ENCODE results near the gene SEMA4D.

SEMA4D gene

GRCh38 chr9:89422151-89422975, 75.5 kb downstream of the SEMA4D start:
- Histone ChIP-seq H3K79me2 (ENCODE audit: insufficient read depth, low read length) (no peaks in the 10 kb centered on the region), H3K9me2 (ENCODE audit: low read depth, low read length) (no peaks in the 10 kb centered on the region), H3K9me3 (ENCODE audit: low read length) (no peaks in the 10 kb centered on the region), H4K20me1 (ENCODE audit: insufficient read depth, low read length) (no peaks in the 10 kb centered on the region), H3K4me3 (ENCODE audit: low read depth, low read length, poor library complexity, severe bottlenecking) (no peak overlapping the region), H3K27me3 (ENCODE audit: insufficient read depth, low read length) (no peaks in the 10 kb centered on the region; the same call in 1 of the 2 replicates), H3F3A (ENCODE audit: insufficient read depth, low read length) (no peaks in the 10 kb centered on the region), H2AFZ (ENCODE audit: low read length) (no peak overlapping the region), H3K9ac (ENCODE audit: low read length) (no peak overlapping the region), H3K36me3 (ENCODE audit: insufficient read depth, low read length) (no peaks in the 10 kb centered on the region), H3K27ac (ENCODE audit: low read depth, low read length, poor library complexity, severe bottlenecking) (no peak overlapping the region), H3K4me2 (ENCODE audit: low read length) (no peak overlapping the region), H3K4me1 (ENCODE audit: insufficient read depth, low read length, severe bottlenecking) (no peaks in the 10 kb centered on the region)
- no peak for TF ChIP-seq CTCF (IDR thresholded peaks at IDR 0.05; ENCODE audit: low read length)

- Histone ChIP-seq H3K9ac (ENCODE audit: low read length) (no peak overlapping the region), H3K27ac (ENCODE audit: low read depth, low read length, poor library complexity, severe bottlenecking) (no peak overlapping the region), H2AFZ (ENCODE audit: low read length) (no peak overlapping the region), H3K79me2 (ENCODE audit: insufficient read depth, low read length) (no peaks in the 10 kb centered on the region), H3K4me1 (ENCODE audit: insufficient read depth, low read length, severe bottlenecking) (no peaks in the 10 kb centered on the region), H3K9me2 (ENCODE audit: low read depth, low read length) (no peaks in the 10 kb centered on the region), H3F3A (ENCODE audit: insufficient read depth, low read length) (no peaks in the 10 kb centered on the region), H3K36me3 (ENCODE audit: insufficient read depth, low read length) (no peaks in the 10 kb centered on the region), H3K4me3 (ENCODE audit: low read depth, low read length, poor library complexity, severe bottlenecking) (no peak overlapping the region), H3K27me3 (ENCODE audit: insufficient read depth, low read length) (no peaks in the 10 kb centered on the region; the same call in 1 of the 2 replicates), H4K20me1 (ENCODE audit: insufficient read depth, low read length) (no peaks in the 10 kb centered on the region), H3K9me3 (ENCODE audit: low read length) (no peaks in the 10 kb centered on the region), H3K4me2 (ENCODE audit: low read length) (no peak overlapping the region)
- TF ChIP-seq CTCF (IDR thresholded peaks at IDR 0.05; ENCODE audit: low read length) (no peak), EZH2 (IDR thresholded peaks at IDR 0.05; ENCODE audit: borderline replicate concordance, low read length) (no peak)
These were observed 76.3 kb downstream of the SEMA4D start for GRCh38 chr9:89421595-89421994.

GRCh38 chr9:89420397-89421178, 77.3 kb downstream of the SEMA4D start:
- TF ChIP-seq EZH2 (IDR thresholded peaks at IDR 0.05; ENCODE audit: borderline replicate concordance, low read length) (no peak), CTCF (IDR thresholded peaks at IDR 0.05; ENCODE audit: low read length) (no peak)
- H4K20me1 ChIP-seq (ENCODE audit: insufficient read depth, low read length), result no peaks in the 10 kb centered on the region
- no peak overlapping the region for H3K27ac ChIP-seq (ENCODE audit: low read depth, low read length, poor library complexity, severe bottlenecking)
- no peak overlapping the region for H3K4me3 ChIP-seq (ENCODE audit: low read depth, low read length, poor library complexity, severe bottlenecking)
- no peaks in the 10 kb centered on the region; the same call in 1 of the 2 replicates for H3K27me3 ChIP-seq (ENCODE audit: insufficient read depth, low read length)
- no peak overlapping the region for H3K9ac ChIP-seq (ENCODE audit: low read length)
- H3K9me2 ChIP-seq (ENCODE audit: low read depth, low read length), result no peaks in the 10 kb centered on the region
- H3F3A ChIP-seq (ENCODE audit: insufficient read depth, low read length), result no peaks in the 10 kb centered on the region
- H3K9me3 ChIP-seq (ENCODE audit: low read length), result no peaks in the 10 kb centered on the region
- H3K79me2 ChIP-seq (ENCODE audit: insufficient read depth, low read length), result no peaks in the 10 kb centered on the region
- no peaks in the 10 kb centered on the region for H3K36me3 ChIP-seq (ENCODE audit: insufficient read depth, low read length)
- H3K4me1 ChIP-seq (ENCODE audit: insufficient read depth, low read length, severe bottlenecking), result no peaks in the 10 kb centered on the region
- no peak overlapping the region for H2AFZ ChIP-seq (ENCODE audit: low read length)
- no peak overlapping the region for H3K4me2 ChIP-seq (ENCODE audit: low read length)

Measured in OCI-LY1 (cell line).